HEK293 (cell line): ENCODE results near the gene PTPRK.

ENCODE experiments used
- CTCF ChIA-PET: fragments of 350-600 bp; formaldehyde crosslinking; extraction: SDS; loops from one replicate; lab custom pipeline; 2021; ENCODE audit warnings: antibody characterized with exemption; lab: Yijun Ruan, JAX
- POLR2A ChIA-PET: fragments of 300-600 bp; formaldehyde crosslinking; extraction: SDS; loops from one replicate; lab custom pipeline; 2020; ENCODE audit warnings: antibody characterized with exemption, inconsistent platforms; lab: Yijun Ruan, JAX
- H3K27ac ChIP-seq: fragments of 200-500 bp; sonication (Bioruptor generic); 2 replicates; pipeline ENCODE4 v1.5.1; 2014; ENCODE audit warnings: low read depth, low read length, control low read depth, inconsistent platforms; ENCODE audit errors: extremely low read depth
- H3K36me3 ChIP-seq, 2 experiments: fragments of 200-500 bp in 1 of 2; sonication (Bioruptor generic) in 1 of 2; 1 replicate in 1 of 2; 2 replicates in 1 of 2; pipeline ENCODE4 v1.5.1; 2014 to 2017; ENCODE audit warnings: inconsistent platforms in 2 of 2, low read length in 2 of 2; ENCODE audit not compliant: control insufficient read depth in 2 of 2, insufficient read depth in 1 of 2
- H3K4me1 ChIP-seq: fragments of 200-500 bp; sonication (Bioruptor generic); 2 replicates; pipeline ENCODE4 v1.5.1; 2014; ENCODE audit warnings: mild to moderate bottlenecking, low read length, inconsistent platforms; ENCODE audit not compliant: control insufficient read depth, insufficient read depth
- H3K4me3 ChIP-seq: 2 replicates; pipeline ENCODE4 v1.5.1; 2011; ENCODE audit warnings: low read depth, mild to moderate bottlenecking, control low read depth, low read length, moderate library complexity
- H3K9me3 ChIP-seq: fragments of 200-500 bp; sonication (Bioruptor generic); 2 replicates; pipeline ENCODE4 v1.5.1; 2014; ENCODE audit warnings: low read depth, low read length, inconsistent platforms; ENCODE audit not compliant: control insufficient read depth, insufficient read depth
- TCF7L2 ChIP-seq: IDR thresholded peaks from 2 replicates; pipeline ENCODE4 v1.6.1; 2011; ENCODE audit warnings: low read depth, mild to moderate bottlenecking, inconsistent platforms, low read length, moderate library complexity, borderline replicate concordance
- ZFP41 ChIP-seq: fragments of 450-650 bp; formaldehyde crosslinking; IDR thresholded peaks from 2 replicates; pipeline ENCODE4 v1.5.1; 2016; ENCODE audit warnings: missing biosample characterization, missing genetic modification characterization, borderline replicate concordance
- ZNF16 ChIP-seq: fragments of 450-650 bp; formaldehyde crosslinking; IDR thresholded peaks from 2 replicates; pipeline ENCODE4 v1.5.1; 2016; ENCODE audit warnings: low read depth, missing biosample characterization, missing genetic modification characterization
- ZNF2 ChIP-seq: fragments of 450-650 bp; formaldehyde crosslinking; IDR thresholded peaks from 2 replicates; pipeline ENCODE4 v1.5.1; 2016; ENCODE audit warnings: missing biosample characterization, missing genetic modification characterization
- ZNF292 ChIP-seq: fragments of 450-650 bp; formaldehyde crosslinking; IDR thresholded peaks from 2 replicates; pipeline ENCODE4 v1.5.1; 2016; ENCODE audit warnings: low read depth, missing biosample characterization, missing genetic modification characterization, borderline replicate concordance
- ZNF426 ChIP-seq: fragments of 450-650 bp; formaldehyde crosslinking; IDR thresholded peaks from 2 replicates; pipeline ENCODE4 v1.5.1; 2017; ENCODE audit warnings: missing biosample characterization, missing genetic modification characterization, mild to moderate bottlenecking, inconsistent platforms, moderate library complexity
- ZNF501 ChIP-seq: fragments of 450-650 bp; formaldehyde crosslinking; IDR thresholded peaks from 2 replicates; pipeline ENCODE4 v1.5.1; 2016; ENCODE audit warnings: missing biosample characterization, missing genetic modification characterization
- ZNF549 ChIP-seq: fragments of 450-650 bp; IDR thresholded peaks from 2 replicates; pipeline ENCODE4 v1.5.1; 2018; ENCODE audit warnings: missing biosample characterization, missing genetic modification characterization, mild to moderate bottlenecking, inconsistent platforms, moderate library complexity
- ZNF621 ChIP-seq: fragments of 450-650 bp; formaldehyde crosslinking; IDR thresholded peaks from 2 replicates; pipeline ENCODE4 v1.5.1; 2017; ENCODE audit warnings: missing biosample characterization, missing genetic modification characterization
- ZNF664 ChIP-seq: fragments of 450-650 bp; formaldehyde crosslinking; IDR thresholded peaks from 2 replicates; pipeline ENCODE4 v1.5.1; 2016; ENCODE audit warnings: missing biosample characterization, missing genetic modification characterization
- ZNF707 ChIP-seq: fragments of 450-650 bp; formaldehyde crosslinking; IDR thresholded peaks from 2 replicates; pipeline ENCODE4 v1.5.1; 2016; ENCODE audit warnings: missing biosample characterization, missing genetic modification characterization
- TF ChIP-seq, protein P1 (sequence below): fragments of 450-650 bp; formaldehyde crosslinking; IDR thresholded peaks from 2 replicates; pipeline ENCODE4 v1.5.1; 2016; ENCODE audit warnings: missing biosample characterization, missing genetic modification characterization
- TF ChIP-seq, protein P2 (sequence below): fragments of 450-650 bp; IDR thresholded peaks from 2 replicates; pipeline ENCODE4 v1.5.1; 2018; ENCODE audit warnings: missing biosample characterization, missing genetic modification characterization
- TF ChIP-seq, protein P3 (sequence below): fragments of 450-650 bp; formaldehyde crosslinking; IDR thresholded peaks from 2 replicates; pipeline ENCODE4 v1.5.1; 2016; ENCODE audit warnings: missing biosample characterization, missing genetic modification characterization
- TF ChIP-seq, protein P4 (sequence below): fragments of 450-650 bp; formaldehyde crosslinking; IDR thresholded peaks from 2 replicates; pipeline ENCODE4 v1.5.1; 2016; ENCODE audit warnings: missing biosample characterization, missing genetic modification characterization

Gene PTPRK

DNA sequence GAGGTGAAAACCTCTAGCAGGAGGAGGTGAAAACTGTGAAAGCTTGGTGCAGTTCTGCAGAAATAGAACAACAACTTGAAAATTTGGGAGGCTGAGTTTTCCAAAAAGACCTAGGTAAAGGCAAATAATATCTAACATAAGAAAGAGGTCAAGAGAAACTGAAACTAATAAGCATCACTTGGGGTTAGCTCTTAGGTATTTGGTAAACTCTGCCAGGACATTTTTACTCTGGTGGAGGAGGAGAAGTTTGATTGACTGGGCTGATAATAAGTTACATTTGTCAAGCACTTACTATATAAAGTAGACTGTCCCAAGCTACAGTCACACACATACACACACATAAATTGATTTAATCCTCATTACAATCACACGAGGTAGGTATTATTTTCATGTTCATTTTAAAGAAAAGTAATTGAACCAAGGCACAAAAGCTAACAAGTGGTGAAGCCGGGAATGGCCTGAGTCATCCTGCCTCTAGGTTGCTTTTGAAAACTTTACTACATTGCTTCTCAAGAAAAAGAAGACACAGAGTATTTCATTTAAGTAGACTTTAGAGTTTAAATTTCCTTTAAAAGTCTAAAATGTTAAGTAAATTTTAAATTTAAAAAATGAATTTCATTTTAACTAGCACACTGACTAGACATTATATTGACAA lies 275.5 kb downstream of the PTPRK start:
- Histone ChIP-seq H3K4me1 (no peaks in the 10 kb centered on the region), H3K36me3 (peaks cover 0 to 3% of the 10 kb centered on the region in 2 experiments; a peak in 1 of 3 replicates), H3K9me3 (no peaks in the 10 kb centered on the region), H3K4me3 (no peak overlapping the region), H3K27ac (no peak overlapping the region)
- ChIA-PET POLR2A (interaction anchor here (0.6 kb wide), 1 partner anchor 9 kb away, joined by 7 read pairs; no protein-coding TSS in a partner anchor), CTCF (interaction anchor here (1.1 kb wide), 1 partner anchor 158 kb away, joined by 3 read pairs; no protein-coding TSS in a partner anchor)
- TF ChIP-seq ZNF16 (tag by site-specific recombination) (no peak), ZFP41 (tag by site-specific recombination) (no peak), TCF7L2 (no peak), ZNF664 (tag by site-specific recombination) (no peak), ZNF501 (tag by site-specific recombination) (no peak), ZNF549 (tag by site-specific recombination) (no peak), ZNF426 (no peak)
- TF ChIP-seq, protein P1, sequence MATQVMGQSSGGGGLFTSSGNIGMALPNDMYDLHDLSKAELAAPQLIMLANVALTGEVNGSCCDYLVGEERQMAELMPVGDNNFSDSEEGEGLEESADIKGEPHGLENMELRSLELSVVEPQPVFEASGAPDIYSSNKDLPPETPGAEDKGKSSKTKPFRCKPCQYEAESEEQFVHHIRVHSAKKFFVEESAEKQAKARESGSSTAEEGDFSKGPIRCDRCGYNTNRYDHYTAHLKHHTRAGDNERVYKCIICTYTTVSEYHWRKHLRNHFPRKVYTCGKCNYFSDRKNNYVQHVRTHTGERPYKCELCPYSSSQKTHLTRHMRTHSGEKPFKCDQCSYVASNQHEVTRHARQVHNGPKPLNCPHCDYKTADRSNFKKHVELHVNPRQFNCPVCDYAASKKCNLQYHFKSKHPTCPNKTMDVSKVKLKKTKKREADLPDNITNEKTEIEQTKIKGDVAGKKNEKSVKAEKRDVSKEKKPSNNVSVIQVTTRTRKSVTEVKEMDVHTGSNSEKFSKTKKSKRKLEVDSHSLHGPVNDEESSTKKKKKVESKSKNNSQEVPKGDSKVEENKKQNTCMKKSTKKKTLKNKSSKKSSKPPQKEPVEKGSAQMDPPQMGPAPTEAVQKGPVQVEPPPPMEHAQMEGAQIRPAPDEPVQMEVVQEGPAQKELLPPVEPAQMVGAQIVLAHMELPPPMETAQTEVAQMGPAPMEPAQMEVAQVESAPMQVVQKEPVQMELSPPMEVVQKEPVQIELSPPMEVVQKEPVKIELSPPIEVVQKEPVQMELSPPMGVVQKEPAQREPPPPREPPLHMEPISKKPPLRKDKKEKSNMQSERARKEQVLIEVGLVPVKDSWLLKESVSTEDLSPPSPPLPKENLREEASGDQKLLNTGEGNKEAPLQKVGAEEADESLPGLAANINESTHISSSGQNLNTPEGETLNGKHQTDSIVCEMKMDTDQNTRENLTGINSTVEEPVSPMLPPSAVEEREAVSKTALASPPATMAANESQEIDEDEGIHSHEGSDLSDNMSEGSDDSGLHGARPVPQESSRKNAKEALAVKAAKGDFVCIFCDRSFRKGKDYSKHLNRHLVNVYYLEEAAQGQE (tag by site-specific recombination) = no peak
- TF ChIP-seq, protein P2, sequence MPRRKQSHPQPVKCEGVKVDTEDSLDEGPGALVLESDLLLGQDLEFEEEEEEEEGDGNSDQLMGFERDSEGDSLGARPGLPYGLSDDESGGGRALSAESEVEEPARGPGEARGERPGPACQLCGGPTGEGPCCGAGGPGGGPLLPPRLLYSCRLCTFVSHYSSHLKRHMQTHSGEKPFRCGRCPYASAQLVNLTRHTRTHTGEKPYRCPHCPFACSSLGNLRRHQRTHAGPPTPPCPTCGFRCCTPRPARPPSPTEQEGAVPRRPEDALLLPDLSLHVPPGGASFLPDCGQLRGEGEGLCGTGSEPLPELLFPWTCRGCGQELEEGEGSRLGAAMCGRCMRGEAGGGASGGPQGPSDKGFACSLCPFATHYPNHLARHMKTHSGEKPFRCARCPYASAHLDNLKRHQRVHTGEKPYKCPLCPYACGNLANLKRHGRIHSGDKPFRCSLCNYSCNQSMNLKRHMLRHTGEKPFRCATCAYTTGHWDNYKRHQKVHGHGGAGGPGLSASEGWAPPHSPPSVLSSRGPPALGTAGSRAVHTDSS (tag by site-specific recombination) = no peak
- TF ChIP-seq, protein P3, sequence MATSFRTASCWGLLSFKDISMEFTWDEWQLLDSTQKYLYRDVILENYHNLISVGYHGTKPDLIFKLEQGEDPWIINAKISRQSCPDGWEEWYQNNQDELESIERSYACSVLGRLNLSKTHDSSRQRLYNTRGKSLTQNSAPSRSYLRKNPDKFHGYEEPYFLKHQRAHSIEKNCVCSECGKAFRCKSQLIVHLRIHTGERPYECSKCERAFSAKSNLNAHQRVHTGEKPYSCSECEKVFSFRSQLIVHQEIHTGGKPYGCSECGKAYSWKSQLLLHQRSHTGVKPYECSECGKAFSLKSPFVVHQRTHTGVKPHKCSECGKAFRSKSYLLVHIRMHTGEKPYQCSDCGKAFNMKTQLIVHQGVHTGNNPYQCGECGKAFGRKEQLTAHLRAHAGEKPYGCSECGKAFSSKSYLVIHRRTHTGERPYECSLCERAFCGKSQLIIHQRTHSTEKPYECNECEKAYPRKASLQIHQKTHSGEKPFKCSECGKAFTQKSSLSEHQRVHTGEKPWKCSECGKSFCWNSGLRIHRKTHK = no peak
- TF ChIP-seq, protein P4, sequence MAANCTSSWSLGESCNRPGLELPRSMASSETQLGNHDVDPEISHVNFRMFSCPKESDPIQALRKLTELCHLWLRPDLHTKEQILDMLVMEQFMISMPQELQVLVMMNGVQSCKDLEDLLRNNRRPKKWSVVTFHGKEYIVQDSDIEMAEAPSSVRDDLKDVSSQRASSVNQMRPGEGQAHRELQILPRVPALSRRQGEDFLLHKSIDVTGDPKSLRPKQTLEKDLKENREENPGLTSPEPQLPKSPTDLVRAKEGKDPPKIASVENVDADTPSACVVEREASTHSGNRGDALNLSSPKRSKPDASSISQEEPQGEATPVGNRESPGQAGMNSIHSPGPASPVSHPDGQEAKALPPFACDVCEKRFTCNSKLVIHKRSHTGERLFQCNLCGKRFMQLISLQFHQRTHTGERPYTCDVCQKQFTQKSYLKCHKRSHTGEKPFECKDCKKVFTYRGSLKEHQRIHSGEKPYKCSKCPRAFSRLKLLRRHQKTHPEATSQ (tag by site-specific recombination) = no peak

DNA sequence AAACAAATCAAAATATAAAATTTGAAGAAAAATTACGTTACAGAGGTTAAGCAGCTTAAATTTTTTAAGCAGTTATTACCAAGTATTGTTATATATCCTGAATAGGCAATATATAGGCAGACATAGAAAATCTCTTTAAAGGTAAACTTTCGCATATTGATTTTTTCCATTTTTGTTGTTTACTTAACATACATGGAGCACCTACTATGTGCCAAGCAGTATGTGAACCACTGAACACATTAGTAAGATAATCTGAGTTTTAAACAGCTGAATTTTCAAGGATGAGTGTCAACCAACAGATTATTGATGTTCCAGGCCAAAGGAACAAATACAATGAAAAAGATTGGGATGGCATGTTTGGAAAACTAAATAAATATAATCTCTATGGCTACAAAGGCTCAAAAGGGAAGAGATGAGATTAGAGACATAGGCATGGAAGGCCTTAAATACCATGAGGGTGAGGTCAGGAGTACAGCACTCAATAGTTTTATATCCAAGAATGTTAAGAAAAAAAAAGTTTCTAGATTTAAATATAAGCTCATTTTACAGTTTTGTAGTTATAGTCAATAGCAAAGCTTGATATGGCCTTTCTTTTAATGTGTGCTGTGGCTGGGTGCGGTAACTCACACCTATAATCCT lies 277.5 kb downstream of the PTPRK start:
- no peaks in the 10 kb centered on the region for H3K4me1 ChIP-seq
- no peaks in the 10 kb centered on the region for H3K9me3 ChIP-seq
- H3K36me3 ChIP-seq = peaks cover 0 to 3% of the 10 kb centered on the region in 2 experiments; a peak in 1 of 3 replicates
- CTCF ChIA-PET = interaction anchor here (0.6 kb wide), 1 partner anchor 132 kb away, joined by 3 read pairs; no protein-coding TSS in a partner anchor
- no peak for TF ChIP-seq ZNF2 (tag by site-specific recombination)
- TF ChIP-seq ZNF621 (tag by site-specific recombination) = no peak
- TF ChIP-seq ZNF292 (tag by site-specific recombination) = no peak
- TF ChIP-seq ZNF707 = no peak
- POLR2A ChIA-PET = no interaction called here
- H3K4me3 ChIP-seq = no peak overlapping the region
- no peak overlapping the region for H3K27ac ChIP-seq
